DOHH2 (cell line): ENCODE results near the gene HBEGF.

Experiments used
- EZH2phosphoT487 ChIP-seq: fragments of 200-600 bp; sonication (generic); IDR thresholded peaks from 2 replicates; pipeline ENCODE4 v1.6.1; 2017; ENCODE audit warnings: borderline replicate concordance, mild to moderate bottlenecking, antibody characterized with exemption, low read length, moderate library complexity, mixed read lengths
- TF ChIP-seq, protein P1 (sequence below): fragments of 200-600 bp; sonication (generic); IDR thresholded peaks from one replicate; pipeline ENCODE4 v1.5.1; 2014; ENCODE audit warnings: antibody characterized with exemption, mild to moderate bottlenecking, low read depth, low read length; ENCODE audit not compliant: poor library complexity, severe bottlenecking

DNA sequence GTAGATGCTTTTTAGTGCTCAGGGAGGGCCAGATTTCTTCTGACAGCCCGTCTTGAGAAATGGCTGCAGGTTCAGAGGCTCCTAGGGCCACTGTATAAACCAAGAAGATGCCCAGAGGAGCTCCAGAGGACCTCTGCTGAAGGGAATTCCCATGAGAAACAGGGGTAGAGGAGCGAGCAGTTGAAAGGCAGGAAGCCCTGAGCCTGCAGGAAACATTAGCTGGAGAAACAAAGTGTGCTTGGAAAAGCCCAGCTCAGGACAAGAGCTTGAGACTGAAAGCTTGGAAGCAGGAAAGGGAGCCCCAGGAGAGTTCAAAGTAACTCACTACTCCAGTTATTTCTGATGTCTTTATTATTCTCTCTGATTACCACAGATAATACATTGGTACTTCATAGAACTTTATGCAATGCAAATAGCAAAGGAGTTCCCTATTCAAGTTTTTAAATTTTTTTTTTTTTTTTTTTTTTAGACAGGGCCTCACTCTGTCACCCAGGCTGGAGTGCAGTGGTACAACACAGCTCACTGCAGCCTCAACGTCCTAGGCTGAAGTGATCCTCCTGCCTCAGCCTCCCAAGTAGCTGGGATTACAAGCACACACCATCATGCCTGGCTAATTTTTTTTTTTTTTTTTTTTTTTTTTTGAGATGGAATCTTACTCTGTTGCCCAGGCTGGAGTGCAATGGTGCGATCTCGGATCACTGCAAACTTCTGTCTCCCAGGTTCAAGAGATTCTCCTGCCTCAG is 16.5 kb downstream of the HBEGF start:
- TF ChIP-seq, protein P1, sequence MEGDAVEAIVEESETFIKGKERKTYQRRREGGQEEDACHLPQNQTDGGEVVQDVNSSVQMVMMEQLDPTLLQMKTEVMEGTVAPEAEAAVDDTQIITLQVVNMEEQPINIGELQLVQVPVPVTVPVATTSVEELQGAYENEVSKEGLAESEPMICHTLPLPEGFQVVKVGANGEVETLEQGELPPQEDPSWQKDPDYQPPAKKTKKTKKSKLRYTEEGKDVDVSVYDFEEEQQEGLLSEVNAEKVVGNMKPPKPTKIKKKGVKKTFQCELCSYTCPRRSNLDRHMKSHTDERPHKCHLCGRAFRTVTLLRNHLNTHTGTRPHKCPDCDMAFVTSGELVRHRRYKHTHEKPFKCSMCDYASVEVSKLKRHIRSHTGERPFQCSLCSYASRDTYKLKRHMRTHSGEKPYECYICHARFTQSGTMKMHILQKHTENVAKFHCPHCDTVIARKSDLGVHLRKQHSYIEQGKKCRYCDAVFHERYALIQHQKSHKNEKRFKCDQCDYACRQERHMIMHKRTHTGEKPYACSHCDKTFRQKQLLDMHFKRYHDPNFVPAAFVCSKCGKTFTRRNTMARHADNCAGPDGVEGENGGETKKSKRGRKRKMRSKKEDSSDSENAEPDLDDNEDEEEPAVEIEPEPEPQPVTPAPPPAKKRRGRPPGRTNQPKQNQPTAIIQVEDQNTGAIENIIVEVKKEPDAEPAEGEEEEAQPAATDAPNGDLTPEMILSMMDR = no peak
- TF ChIP-seq EZH2phosphoT487 = no peak
